Activated CD4-positive, alpha-beta T cell treated with anti-CD3 and anti-CD28 coated beads for 48 hours (primary cell): ENCODE data around the gene CTIF.
A peak's percentile ranks its signal among the peaks of the same experiment; 100 is the strongest.

Experiments used
- DNase-seq: peaks from one replicate; pipeline ENCODE4 v3.0.0-alpha.2; 2020

The CTIF gene

DNA sequence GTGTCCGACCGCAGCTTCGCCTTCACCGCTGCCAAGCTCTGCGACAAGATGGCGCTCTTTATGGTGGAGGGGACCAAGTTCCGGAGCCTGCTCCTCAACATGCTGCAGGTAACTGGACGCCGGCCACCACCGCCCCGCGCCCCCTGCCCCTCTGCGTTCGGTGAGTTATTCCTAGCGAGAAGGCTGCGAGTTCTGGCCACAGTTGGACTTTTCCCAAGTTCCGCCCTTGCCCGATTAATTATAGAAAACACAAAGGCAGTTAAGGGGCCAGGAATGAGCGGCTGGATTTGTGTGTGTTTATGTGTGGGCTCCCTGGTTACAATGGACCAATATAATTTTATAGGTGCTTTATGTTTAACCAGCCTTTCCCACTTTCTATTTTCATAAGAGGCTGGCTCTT lies 222.8 kb downstream of the CTIF start:
- no peak for DNase-seq

- no peak for DNase-seq
Observed at GRCh38 chr18:48762022-48762421, 223.2 kb downstream of the CTIF start.

DNA sequence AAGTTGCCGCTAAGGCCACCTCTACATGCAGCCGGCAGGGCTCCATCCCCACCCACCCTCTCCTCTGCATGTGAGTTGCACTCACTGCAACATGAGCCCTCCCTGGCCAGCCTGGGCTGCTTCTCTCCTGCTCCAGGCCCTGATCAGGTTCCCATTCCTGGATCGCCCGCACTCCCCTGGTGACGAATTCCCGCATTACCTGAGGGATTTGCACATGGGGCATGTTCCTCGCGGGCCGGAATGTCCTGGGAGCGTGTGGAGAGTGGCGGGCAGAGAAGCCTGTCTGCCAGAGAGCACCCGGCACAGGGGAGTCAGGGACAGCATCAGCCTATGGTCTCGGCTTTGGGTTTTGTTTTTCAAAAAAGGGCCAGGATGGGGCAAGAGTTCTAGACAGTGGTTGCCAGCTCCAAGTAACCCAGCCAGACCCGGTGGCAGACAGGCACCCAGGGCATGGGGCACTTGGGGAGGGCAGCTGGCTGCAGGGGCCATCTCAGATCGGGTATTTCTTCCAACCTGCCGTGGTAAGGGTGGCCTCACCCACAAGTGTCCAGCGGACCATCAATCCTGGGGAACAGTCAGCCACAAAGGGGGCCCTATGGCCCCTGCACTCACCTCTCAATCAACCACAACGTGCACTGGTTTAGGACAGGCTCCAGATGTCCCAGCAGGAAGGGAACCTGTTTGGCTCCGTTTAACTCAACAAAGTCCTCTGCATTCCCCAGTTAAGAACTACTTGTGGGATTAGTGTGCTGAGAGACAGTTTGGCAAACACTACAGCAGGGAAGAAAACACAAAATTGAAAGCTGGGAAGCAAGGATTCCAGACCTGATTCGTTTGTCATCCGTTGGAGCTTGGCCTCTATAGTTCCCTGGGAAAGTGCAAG lies 224.2 kb downstream of the CTIF start:
- DNase-seq: no peak

DNA sequence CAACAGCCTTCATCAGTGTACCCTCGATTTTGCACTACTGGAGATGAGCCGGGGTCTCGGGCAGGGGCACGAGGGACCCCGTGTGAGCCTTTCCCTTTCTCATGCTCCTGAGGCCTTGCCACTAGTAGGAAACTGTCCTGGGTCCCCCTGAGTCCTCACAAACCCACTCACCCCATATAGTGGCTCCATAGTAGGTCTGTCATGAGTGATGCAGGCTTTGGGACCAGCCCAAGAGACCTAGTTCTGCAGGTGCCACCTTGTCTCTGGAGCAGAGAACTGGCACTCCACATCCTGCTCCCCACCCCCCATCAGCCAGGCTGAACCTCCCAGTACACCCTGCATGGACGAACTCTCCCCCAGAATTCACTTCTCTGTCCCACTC lies 224.9 kb downstream of the CTIF start:
- no peak for DNase-seq

- no peak for DNase-seq
Observed at GRCh38 chr18:48765053-48765452, 226.2 kb downstream of the CTIF start.

- no peak for DNase-seq
Observed at GRCh38 chr18:48766026-48766425, 227.2 kb downstream of the CTIF start.

- DNase-seq: no peak
Observed at GRCh38 chr18:48766487-48766886, 227.7 kb downstream of the CTIF start.

- no peak for DNase-seq
Observed at GRCh38 chr18:48767090-48767690, 228.4 kb downstream of the CTIF start.

GRCh38 chr18:48769006-48769636 lies 230.3 kb downstream of the CTIF start:
- DNase-seq: no peak

DNA sequence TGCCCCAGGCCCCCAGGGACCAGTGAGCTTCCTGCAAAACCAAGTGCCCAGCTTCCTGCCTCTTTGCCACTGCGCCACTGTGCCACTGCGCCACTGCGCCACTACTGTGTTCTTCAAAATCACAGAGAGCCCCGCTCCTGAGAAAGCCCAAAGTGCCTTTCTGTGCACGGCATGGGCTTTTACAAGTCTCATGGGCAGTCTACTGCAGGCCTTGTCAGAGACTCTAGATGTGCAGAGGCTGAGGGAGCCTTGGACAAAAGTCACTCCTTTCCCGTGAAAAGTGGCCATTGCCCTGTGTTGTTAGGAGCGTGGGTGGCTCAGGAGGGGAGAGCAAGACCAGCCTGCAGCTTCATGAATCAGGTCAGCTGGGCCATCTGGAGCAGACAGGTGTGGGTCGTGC lies 231.4 kb downstream of the CTIF start:
- no peak for DNase-seq

DNA sequence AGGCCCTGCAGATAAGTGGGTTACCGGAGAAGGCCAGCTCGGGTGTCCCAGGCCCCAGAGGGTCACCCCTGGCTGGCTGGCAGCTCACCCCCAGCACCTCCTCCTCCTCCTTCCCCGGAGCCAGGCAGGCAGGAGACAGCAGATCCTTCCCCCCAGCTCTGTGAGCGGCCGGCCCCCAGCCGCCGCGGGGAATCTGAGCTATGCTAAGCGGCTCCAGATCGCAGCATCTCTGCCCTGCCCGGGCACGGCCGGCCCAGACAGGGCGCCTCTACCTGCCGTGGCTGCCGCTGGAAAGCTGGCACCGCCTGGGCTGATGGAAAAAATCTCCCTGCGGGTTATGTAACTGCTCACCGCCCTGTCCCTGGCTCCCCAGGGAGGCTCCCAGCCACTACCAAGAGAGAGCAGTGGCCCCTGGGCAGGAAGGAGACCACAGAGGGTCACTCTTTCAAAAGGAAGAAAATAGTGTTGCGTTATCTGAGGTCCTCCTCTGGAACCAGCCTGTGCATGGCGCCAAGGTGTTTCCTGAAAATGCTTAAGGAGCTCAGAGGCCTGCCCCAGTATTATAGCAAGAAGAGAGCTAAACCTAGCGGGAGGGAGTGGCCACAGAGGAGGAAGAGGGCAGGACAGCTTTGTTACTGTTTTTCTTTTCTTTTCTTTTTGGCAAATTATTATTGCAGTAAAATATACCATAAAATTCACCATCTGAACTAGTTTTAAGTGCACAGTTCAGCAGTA lies 233.0 kb downstream of the CTIF start:
- no peak for DNase-seq

DNA sequence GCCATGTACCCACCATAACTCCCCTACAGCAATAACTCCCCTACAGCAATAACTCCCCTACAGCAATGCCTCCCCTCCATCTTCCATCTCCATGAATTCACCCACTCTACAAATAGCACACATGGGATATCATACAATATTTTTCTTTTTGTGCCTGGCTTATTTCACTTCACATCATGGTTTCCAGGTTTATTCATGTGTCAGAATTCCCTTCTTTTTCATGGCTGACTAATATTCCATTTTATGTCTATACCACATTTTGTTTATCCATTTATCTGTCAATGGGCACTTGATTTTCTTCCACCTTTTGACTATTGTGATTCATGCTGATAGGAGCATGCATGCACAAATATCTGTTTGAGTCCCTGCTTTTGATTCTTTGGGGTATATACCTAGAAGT lies 233.6 kb downstream of the CTIF start:
- DNase-seq: no peak

DNA sequence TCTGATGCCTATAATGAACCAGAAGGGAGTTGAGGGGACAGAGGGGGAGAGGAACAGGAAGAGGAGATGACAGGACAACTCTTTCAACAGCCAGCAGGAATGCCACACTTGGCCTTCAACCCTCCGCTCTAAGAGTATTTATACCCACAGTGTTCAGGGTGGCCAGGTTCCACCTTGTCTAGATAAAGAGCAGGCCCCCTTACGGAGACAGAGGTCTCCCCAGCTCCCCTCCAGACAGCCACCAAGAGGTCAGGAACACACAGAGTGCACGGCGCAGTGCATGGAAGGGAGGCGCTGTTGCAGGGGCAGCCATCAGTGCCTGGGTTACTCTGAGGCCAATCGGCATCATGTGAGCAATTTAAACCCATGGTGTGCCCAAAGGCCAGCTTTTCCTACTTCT lies 235.0 kb downstream of the CTIF start:
- DNase-seq: no peak

DNA sequence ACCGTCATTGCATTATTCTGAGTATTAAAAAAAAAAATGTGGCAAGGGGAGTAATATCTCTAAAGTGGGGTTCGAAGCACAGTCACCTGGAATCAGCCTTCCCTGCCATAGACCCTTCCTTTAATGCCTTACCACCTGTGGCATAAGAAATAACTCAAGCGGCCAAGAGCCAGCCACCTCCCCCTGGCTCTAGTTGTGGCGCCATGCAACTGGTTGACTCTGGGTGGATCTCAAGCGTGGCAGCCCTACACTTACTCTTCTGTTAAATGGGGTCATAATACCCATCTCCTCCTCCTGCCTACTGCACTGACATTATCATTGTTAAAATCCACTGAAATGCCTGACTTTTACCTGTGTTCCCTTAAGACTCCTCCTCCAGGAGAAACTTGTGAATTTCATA lies 236.1 kb downstream of the CTIF start:
- no peak for DNase-seq

DNA sequence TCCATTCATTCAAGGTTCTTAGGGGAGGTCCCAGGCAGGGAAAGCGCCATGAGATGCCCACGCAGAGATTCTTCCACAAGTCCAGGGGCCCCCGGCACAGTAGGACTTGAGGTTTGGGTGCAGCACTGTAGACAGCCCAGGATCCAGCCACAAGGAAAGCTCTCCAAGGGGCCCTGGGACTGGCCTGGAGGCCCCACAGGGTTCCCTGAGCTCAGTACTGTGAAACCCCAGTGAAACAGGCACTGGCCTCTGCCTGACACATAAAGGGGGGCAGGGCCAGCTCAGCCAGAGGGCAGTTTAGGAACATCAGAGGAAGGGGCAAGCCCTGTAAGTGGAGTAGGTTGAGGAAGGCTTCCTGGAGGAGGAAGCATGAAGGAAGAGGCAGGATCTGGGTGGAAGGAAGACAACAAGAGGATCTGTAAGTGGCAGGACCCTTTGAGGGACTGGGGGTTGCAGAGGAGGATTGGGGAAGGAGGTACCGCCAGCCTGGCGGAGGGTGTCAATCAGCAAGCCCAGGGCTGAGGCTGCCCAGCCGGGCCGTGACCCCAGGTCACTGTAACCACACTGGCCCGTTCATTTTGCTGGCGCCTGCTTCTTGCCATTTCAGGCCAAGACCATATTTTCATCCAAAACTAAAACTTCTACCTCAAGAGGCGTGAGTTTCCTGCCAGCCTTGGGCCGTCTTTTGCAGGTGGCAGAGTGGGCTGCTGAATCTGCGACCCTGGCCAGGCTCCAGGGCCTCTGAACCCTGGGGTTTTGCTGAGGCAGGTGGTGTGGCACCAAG lies 236.7 kb downstream of the CTIF start:
- DNase-seq: no peak

DNA sequence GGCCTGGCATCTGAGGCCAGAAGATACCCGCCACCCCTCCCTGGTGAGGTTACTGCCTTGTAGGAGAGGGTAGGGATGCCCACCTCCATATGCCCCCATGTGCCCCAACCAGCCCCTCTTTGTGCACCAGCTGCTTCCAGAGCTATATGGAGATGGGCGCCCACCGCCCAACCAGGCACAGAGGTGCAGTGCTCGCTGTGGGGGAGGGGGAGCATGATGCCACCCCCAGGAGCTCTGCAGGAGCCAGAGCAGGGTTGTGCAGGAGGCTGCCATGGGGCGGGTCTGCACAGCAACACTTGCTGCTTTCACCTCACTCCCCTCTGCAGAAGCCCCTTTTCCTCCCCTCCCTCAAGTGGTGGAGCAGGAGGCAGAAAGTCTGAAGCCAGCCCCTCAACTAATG lies 237.3 kb downstream of the CTIF start:
- DNase-seq: no peak

- DNase-seq: no peak
Observed at GRCh38 chr18:48776641-48777025, 237.8 kb downstream of the CTIF start.

- peak; percentile 75 for DNase-seq
Observed at GRCh38 chr18:48777026-48777743, 238.4 kb downstream of the CTIF start.

GRCh38 chr18:48777744-48778116 lies 238.9 kb downstream of the CTIF start:
- DNase-seq: no peak

DNA sequence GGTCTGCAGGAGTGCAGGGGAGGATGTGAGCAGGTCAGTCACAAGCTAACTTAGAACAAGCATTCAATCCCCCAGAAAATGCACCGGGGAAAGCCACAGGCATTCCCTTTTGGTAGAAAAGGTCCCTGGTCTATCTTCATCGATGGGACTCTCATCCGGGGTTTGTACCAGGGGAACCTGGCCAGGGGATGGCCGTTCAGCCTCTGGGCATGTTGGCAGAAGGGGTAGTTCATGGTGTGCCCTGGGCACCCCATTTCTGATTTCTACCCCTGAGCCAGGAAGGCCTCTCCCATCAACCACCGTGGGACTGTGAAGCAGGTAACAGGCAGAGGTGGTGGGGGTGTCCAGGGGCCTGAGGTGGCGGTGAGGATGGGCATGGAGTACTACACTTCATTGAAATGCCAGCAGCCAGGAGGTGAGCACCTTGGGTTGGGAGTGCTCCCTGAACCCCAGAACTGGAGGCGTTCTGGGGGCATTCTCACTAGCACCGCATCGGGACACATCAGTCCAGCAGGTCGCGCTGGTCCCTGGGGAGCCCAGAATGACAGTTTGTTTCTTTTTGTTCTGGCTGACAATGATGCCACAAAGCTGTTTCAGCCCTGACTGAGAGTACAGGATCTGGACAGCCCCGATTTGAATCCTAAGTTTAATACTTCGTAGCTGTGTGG lies 239.6 kb downstream of the CTIF start:
- DNase-seq: no peak

DNA sequence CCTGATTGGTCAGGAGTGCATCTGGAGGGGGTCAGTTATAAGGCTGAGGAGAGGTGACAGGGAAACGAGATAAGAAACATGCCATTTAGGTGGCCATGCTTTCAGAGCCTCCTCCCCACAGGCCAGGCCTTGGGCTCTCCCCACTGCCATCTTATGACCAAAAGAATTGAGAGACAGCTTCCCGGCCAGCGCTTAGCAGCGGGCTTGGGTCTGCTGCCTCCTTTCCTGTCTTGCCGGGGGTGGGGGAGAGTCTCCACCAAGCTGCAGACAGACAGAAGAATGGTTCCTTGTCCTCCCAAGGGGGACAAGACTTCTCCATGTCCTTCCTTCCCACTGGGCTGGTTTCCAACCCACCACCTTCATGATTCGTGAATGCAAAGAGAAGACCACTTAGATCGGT lies 240.6 kb downstream of the CTIF start:
- no peak for DNase-seq
